Esophagus muscularis mucosa (tissue), 4 donors: ENCODE results near the gene CTDP1.

Experiments
- EP300 ChIP-seq: sonication (generic); formaldehyde crosslinking; IDR thresholded peaks from one replicate; pipeline ENCODE4 v1.6.1; 2017; ENCODE audit warnings: antibody characterized with exemption
- POLR2A ChIP-seq: fragments of 450-650 bp; IDR thresholded peaks from one replicate; pipeline ENCODE4 v1.6.1; 2017; ENCODE audit warnings: antibody characterized with exemption, moderate library complexity, mild to moderate bottlenecking, low read depth
- TF ChIP-seq, protein P1 (sequence below), 3 experiments: fragments of 200-600 bp in 2 of 3; fragments of 450-650 bp in 1 of 3; sonication (generic) in 2 of 3; IDR thresholded peaks; one replicate each; pipeline ENCODE4 v1.5.1; 2017 to 2019; ENCODE audit warnings: antibody characterized with exemption in 3 of 3, mild to moderate bottlenecking in 2 of 3, moderate library complexity in 1 of 3

DNA sequence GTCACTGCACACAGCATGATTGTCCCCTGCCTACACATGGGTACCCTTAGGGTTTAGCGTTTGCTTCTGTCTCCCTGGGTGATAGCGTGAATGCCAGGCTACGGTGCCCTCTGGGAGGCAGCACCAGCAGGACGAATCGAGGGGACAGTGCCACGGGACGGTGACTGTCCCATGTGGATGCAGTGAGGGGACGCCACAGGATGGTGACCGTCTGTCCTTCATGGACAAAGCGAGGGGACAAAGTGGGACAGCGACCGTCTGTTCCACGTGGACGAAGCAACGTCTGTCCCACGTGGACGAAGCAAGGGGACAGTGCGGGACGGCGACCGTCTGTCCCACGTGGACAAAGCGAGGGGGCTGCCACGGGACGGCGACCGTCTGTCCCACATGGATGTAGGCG is 25.7 kb downstream of the CTDP1 start:
- TF ChIP-seq, protein P1, sequence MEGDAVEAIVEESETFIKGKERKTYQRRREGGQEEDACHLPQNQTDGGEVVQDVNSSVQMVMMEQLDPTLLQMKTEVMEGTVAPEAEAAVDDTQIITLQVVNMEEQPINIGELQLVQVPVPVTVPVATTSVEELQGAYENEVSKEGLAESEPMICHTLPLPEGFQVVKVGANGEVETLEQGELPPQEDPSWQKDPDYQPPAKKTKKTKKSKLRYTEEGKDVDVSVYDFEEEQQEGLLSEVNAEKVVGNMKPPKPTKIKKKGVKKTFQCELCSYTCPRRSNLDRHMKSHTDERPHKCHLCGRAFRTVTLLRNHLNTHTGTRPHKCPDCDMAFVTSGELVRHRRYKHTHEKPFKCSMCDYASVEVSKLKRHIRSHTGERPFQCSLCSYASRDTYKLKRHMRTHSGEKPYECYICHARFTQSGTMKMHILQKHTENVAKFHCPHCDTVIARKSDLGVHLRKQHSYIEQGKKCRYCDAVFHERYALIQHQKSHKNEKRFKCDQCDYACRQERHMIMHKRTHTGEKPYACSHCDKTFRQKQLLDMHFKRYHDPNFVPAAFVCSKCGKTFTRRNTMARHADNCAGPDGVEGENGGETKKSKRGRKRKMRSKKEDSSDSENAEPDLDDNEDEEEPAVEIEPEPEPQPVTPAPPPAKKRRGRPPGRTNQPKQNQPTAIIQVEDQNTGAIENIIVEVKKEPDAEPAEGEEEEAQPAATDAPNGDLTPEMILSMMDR (IDR thresholded peaks at IDR 0.05) = no peak
- no peak for TF ChIP-seq POLR2A
- no peak for TF ChIP-seq EP300
